Adrenal gland (tissue), 5 donors: ENCODE measurements around the gene NLGN4X.

Experiments used
- CTCF ChIP-seq, 6 experiments: fragments of 450-650 bp in 4 of 6; fragments of 200-600 bp in 2 of 6; sonication (generic) in 1 of 6; IDR thresholded peaks; 1 replicate in 5 of 6; 2 replicates in 1 of 6; pipeline versions ENCODE4 v1.5.1 to v1.8.0; 2016 to 2021; ENCODE audit warnings: antibody characterized with exemption in 6 of 6, mild to moderate bottlenecking in 2 of 6, moderate library complexity in 1 of 6
- POLR2A ChIP-seq, 2 donors: fragments of 450-650 bp; IDR thresholded peaks; one replicate each; pipeline ENCODE4 v1.6.1; 2017; ENCODE audit warnings: antibody characterized with exemption in 2 of 2, mild to moderate bottlenecking in 2 of 2, moderate library complexity in 1 of 2
- donor health status: DM: no; HTN: no; CAD: no.

GRCh38 chrX:5971300-5971699 lies 257.4 kb downstream of the NLGN4X start:
- TF ChIP-seq CTCF (IDR thresholded peaks at IDR 0.05) (no peak), POLR2A (IDR thresholded peaks at IDR 0.05) (no peak)
